Measurements from ENCODE around the gene HIF1A.
"Not testable (repeated sequence)": the region's sequence is repeated elsewhere in the genome, so short reads cannot be mapped to it uniquely, and the experiment has no call there.

The HIF1A gene

GRCh38 chr14:61704554-61704953 is 9.2 kb downstream of the HIF1A start:
- TF ChIP-seq POLR2AphosphoS5 (IDR thresholded peaks at IDR 0.05; ENCODE audit: low read depth, low read length) (no peak), TAF1 (IDR thresholded peaks at IDR 0.05; ENCODE audit: low read depth, low read length) (no peak), PAX5 (IDR thresholded peaks at IDR 0.05; ENCODE audit: insufficient read depth, low read length, severe bottlenecking) (no peak), SPI1 (IDR thresholded peaks at IDR 0.05; ENCODE audit: low read depth, low read length) (no peak), POLR2A (IDR thresholded peaks at IDR 0.05; ENCODE audit: low read depth, low read length) (no peak), POU2F2 (IDR thresholded peaks at IDR 0.05; ENCODE audit: low read depth, low read length) (no peak)
- FAIRE-seq (peak; percentile 23), DNase-seq (ENCODE audit: insufficient read length, low spot score) (no peak)

GRCh38 chr14:61705017-61705416 is 9.7 kb downstream of the HIF1A start:
- no peak for FAIRE-seq
- TF ChIP-seq POLR2A (IDR thresholded peaks at IDR 0.05; ENCODE audit: low read depth, low read length) (no peak), TAF1 (IDR thresholded peaks at IDR 0.05; ENCODE audit: low read depth, low read length) (no peak)
- DNase-seq (ENCODE audit: insufficient read length, low spot score): no peak

- TF ChIP-seq POLR2A (IDR thresholded peaks at IDR 0.05; ENCODE audit: low read depth, low read length) (no peak), POU2F2 (IDR thresholded peaks at IDR 0.05; ENCODE audit: low read depth, low read length) (no peak), SPI1 (IDR thresholded peaks at IDR 0.05; ENCODE audit: low read depth, low read length) (no peak), TAF1 (IDR thresholded peaks at IDR 0.05; ENCODE audit: low read depth, low read length) (no peak), POLR2AphosphoS5 (IDR thresholded peaks at IDR 0.05; ENCODE audit: low read depth, low read length) (no peak), PAX5 (IDR thresholded peaks at IDR 0.05; ENCODE audit: insufficient read depth, low read length, severe bottlenecking) (no peak)
- no peak for DNase-seq (ENCODE audit: insufficient read length, low spot score)
- FAIRE-seq: peak; percentile 60
Observed at GRCh38 chr14:61706096-61706690, 10.9 kb downstream of the HIF1A start.

GRCh38 chr14:61707774-61708173 is 12.5 kb downstream of the HIF1A start:
- not testable (repeated sequence) for FAIRE-seq; DNase-seq (ENCODE audit: insufficient read length, low spot score)

GRCh38 chr14:61708693-61709092 is 13.4 kb downstream of the HIF1A start:
- not testable (repeated sequence) for FAIRE-seq; DNase-seq (ENCODE audit: insufficient read length, low spot score)

- FAIRE-seq (peak; percentile 20), DNase-seq (ENCODE audit: insufficient read length, low spot score) (no peak)
- TF ChIP-seq TAF1 (IDR thresholded peaks at IDR 0.05; ENCODE audit: low read depth, low read length) (no peak), POU2F2 (IDR thresholded peaks at IDR 0.05; ENCODE audit: low read depth, low read length) (no peak), POLR2AphosphoS5 (IDR thresholded peaks at IDR 0.05; ENCODE audit: low read depth, low read length) (no peak), SPI1 (IDR thresholded peaks at IDR 0.05; ENCODE audit: low read depth, low read length) (no peak), PAX5 (IDR thresholded peaks at IDR 0.05; ENCODE audit: insufficient read depth, low read length, severe bottlenecking) (no peak), POLR2A (IDR thresholded peaks at IDR 0.05; ENCODE audit: low read depth, low read length) (no peak)
Observed at GRCh38 chr14:61710853-61711817, 15.8 kb downstream of the HIF1A start.

- FAIRE-seq (no peak), DNase-seq (ENCODE audit: insufficient read length, low spot score) (no peak)
- TF ChIP-seq POLR2A (IDR thresholded peaks at IDR 0.05; ENCODE audit: low read depth, low read length): no peak
- TF ChIP-seq TAF1 (IDR thresholded peaks at IDR 0.05; ENCODE audit: low read depth, low read length): no peak
- no peak for TF ChIP-seq SPI1 (IDR thresholded peaks at IDR 0.05; ENCODE audit: low read depth, low read length)
- no peak for TF ChIP-seq POLR2AphosphoS5 (IDR thresholded peaks at IDR 0.05; ENCODE audit: low read depth, low read length)
- no peak for TF ChIP-seq POU2F2 (IDR thresholded peaks at IDR 0.05; ENCODE audit: low read depth, low read length)
- no peak for TF ChIP-seq PAX5 (IDR thresholded peaks at IDR 0.05; ENCODE audit: insufficient read depth, low read length, severe bottlenecking)
Observed at GRCh38 chr14:61712137-61712536, 16.8 kb downstream of the HIF1A start.

GRCh38 chr14:61713724-61714437 is 18.6 kb downstream of the HIF1A start:
- FAIRE-seq (peak; percentile 41), DNase-seq (ENCODE audit: insufficient read length, low spot score) (no peak)
- TF ChIP-seq SPI1 (IDR thresholded peaks at IDR 0.05; ENCODE audit: low read depth, low read length) (no peak), PAX5 (IDR thresholded peaks at IDR 0.05; ENCODE audit: insufficient read depth, low read length, severe bottlenecking) (no peak), TAF1 (IDR thresholded peaks at IDR 0.05; ENCODE audit: low read depth, low read length) (no peak), POLR2AphosphoS5 (IDR thresholded peaks at IDR 0.05; ENCODE audit: low read depth, low read length) (no peak), POU2F2 (IDR thresholded peaks at IDR 0.05; ENCODE audit: low read depth, low read length) (no peak)

- TF ChIP-seq POU2F2 (IDR thresholded peaks at IDR 0.05; ENCODE audit: low read depth, low read length): no peak
- FAIRE-seq (peak; percentile 31), DNase-seq (ENCODE audit: insufficient read length, low spot score) (no peak)
Observed at GRCh38 chr14:61716956-61717355, 21.6 kb downstream of the HIF1A start.

GRCh38 chr14:61718039-61718438 is 22.7 kb downstream of the HIF1A start:
- FAIRE-seq: peak; percentile 16
- no peak for TF ChIP-seq PAX5 (IDR thresholded peaks at IDR 0.05; ENCODE audit: insufficient read depth, low read length, severe bottlenecking)
- no peak for TF ChIP-seq POLR2AphosphoS5 (IDR thresholded peaks at IDR 0.05; ENCODE audit: low read depth, low read length)
- TF ChIP-seq POLR2A (IDR thresholded peaks at IDR 0.05; ENCODE audit: low read depth, low read length): no peak
- DNase-seq (ENCODE audit: insufficient read length, low spot score): no peak
